ENCODE data around the gene EVX1.

The EVX1 gene

GRCh38 chr7:27223941-27224575 is 18.5 kb upstream of the EVX1 start:
- Histone ChIP-seq H3F3A (ENCODE audit: insufficient read depth) (no peaks in the 10 kb centered on the region), H3K4me3 (ENCODE audit: insufficient read depth, low read length, poor library complexity, severe bottlenecking) (no peak overlapping the region), H3K27me3 (ENCODE audit: low read length) (no peaks in the 10 kb centered on the region), H3K79me2 (ENCODE audit: insufficient read depth, low read length) (no peaks in the 10 kb centered on the region), H3K4me2 (ENCODE audit: low read depth, low read length, poor library complexity, severe bottlenecking) (no peak overlapping the region), H3K9me3 (ENCODE audit: insufficient read depth, low read length) (no peaks in the 10 kb centered on the region), H3K9me2 (replicated peaks; ENCODE audit: insufficient read depth, low read length) (no peaks in the 10 kb centered on the region), H4K20me1 (ENCODE audit: low read depth, low read length) (no peaks in the 10 kb centered on the region), H2AFZ (ENCODE audit: low read depth, low read length, severe bottlenecking) (no peak overlapping the region), H3K27ac (ENCODE audit: low read depth, low read length) (no peak overlapping the region), H3K9ac (ENCODE audit: low read length) (no peak overlapping the region), H3K36me3 (ENCODE audit: low read length) (no peaks in the 10 kb centered on the region)
- TF ChIP-seq EZH2phosphoT487 (conservative IDR thresholded peaks at IDR 0.05; ENCODE audit: low read length) (no peak), CTCF (IDR thresholded peaks at IDR 0.05; ENCODE audit: insufficient read depth, low read length, poor library complexity, severe bottlenecking) (no peak)

- Histone ChIP-seq H3K9me3 (ENCODE audit: insufficient read depth, low read length) (no peaks in the 10 kb centered on the region), H3K79me2 (ENCODE audit: insufficient read depth, low read length) (no peaks in the 10 kb centered on the region), H3K9me2 (replicated peaks; ENCODE audit: insufficient read depth, low read length) (no peaks in the 10 kb centered on the region), H3K9ac (ENCODE audit: low read length) (no peak overlapping the region), H3K4me3 (ENCODE audit: insufficient read depth, low read length, poor library complexity, severe bottlenecking) (no peak overlapping the region), H3K27me3 (ENCODE audit: low read length) (no peaks in the 10 kb centered on the region), H3F3A (ENCODE audit: insufficient read depth) (no peaks in the 10 kb centered on the region), H4K20me1 (ENCODE audit: low read depth, low read length) (no peaks in the 10 kb centered on the region), H3K27ac (ENCODE audit: low read depth, low read length) (no peak overlapping the region), H3K36me3 (ENCODE audit: low read length) (no peaks in the 10 kb centered on the region), H3K4me2 (ENCODE audit: low read depth, low read length, poor library complexity, severe bottlenecking) (no peak overlapping the region), H2AFZ (ENCODE audit: low read depth, low read length, severe bottlenecking) (no peak overlapping the region)
- TF ChIP-seq CTCF (IDR thresholded peaks at IDR 0.05; ENCODE audit: insufficient read depth, low read length, poor library complexity, severe bottlenecking) (no peak), EZH2phosphoT487 (conservative IDR thresholded peaks at IDR 0.05; ENCODE audit: low read length) (no peak)
Observed at GRCh38 chr7:27224983-27225934, 17.3 kb upstream of the EVX1 start.

GRCh38 chr7:27229448-27229847 is 13.2 kb upstream of the EVX1 start:
- Histone ChIP-seq H3K9me2 (replicated peaks; ENCODE audit: insufficient read depth, low read length) (no peaks in the 10 kb centered on the region), H3K79me2 (ENCODE audit: insufficient read depth, low read length) (no peaks in the 10 kb centered on the region), H4K20me1 (ENCODE audit: low read depth, low read length) (no peaks in the 10 kb centered on the region), H3K27me3 (ENCODE audit: low read length) (no peaks in the 10 kb centered on the region), H3K9me3 (ENCODE audit: insufficient read depth, low read length) (no peaks in the 10 kb centered on the region), H3K27ac (ENCODE audit: low read depth, low read length) (no peak overlapping the region), H3K4me3 (ENCODE audit: insufficient read depth, low read length, poor library complexity, severe bottlenecking) (no peak overlapping the region), H2AFZ (ENCODE audit: low read depth, low read length, severe bottlenecking) (no peak overlapping the region), H3K36me3 (ENCODE audit: low read length) (no peaks in the 10 kb centered on the region), H3F3A (ENCODE audit: insufficient read depth) (no peaks in the 10 kb centered on the region), H3K4me2 (ENCODE audit: low read depth, low read length, poor library complexity, severe bottlenecking) (no peak overlapping the region), H3K9ac (ENCODE audit: low read length) (no peak overlapping the region)
- TF ChIP-seq EZH2phosphoT487 (conservative IDR thresholded peaks at IDR 0.05; ENCODE audit: low read length): no peak
- TF ChIP-seq CTCF (IDR thresholded peaks at IDR 0.05; ENCODE audit: insufficient read depth, low read length, poor library complexity, severe bottlenecking): no peak
